Cardiac septum (tissue), 1 donor: ENCODE measurements around the gene ZBTB43. TPM values are rescaled to one million over a fixed set of nuclear protein-coding genes. Genes with fewer than 3 reads are reported as not detected.

Source experiments
- DNase-seq: peaks from one replicate; pipeline ENCODE4 v3.0.0-alpha.2; 2020; ENCODE audit warnings: low spot score
- intact Hi-C: fragments of 100-400 bp; cut with DNase I; formaldehyde crosslinking; loops from one replicate; pipeline ENCODE4 v1.14.0; 2022
- total RNA-seq: library from RNA; stranded (reverse); fragmentation: NEBNext Ultra II Directional; extraction: Animal tissue kit (Norgen Biotek cat#: 25700); gene quantifications from one replicate; pipeline ENCODE4 v1.2.1, GENCODE V29; 2021
- donor health status: DM: no; HTN: no; CAD: no.

Gene ZBTB43
- total RNA-seq, 1 donor from 2014 or later, result 38.9 TPM

- intact Hi-C loops, result no loop called here
- no peak for DNase-seq
Observed at GRCh38 chr9:126851286-126851880, 46.5 kb downstream of the ZBTB43 start.

GRCh38 chr9:126852086-126852688 is 47.3 kb downstream of the ZBTB43 start:
- intact Hi-C loops, result no loop called here
- no peak for DNase-seq

- intact Hi-C loops, result no loop called here
- no peak for DNase-seq
Observed at GRCh38 chr9:126853667-126854066, 48.8 kb downstream of the ZBTB43 start.

GRCh38 chr9:126854734-126855133 is 49.9 kb downstream of the ZBTB43 start:
- intact Hi-C loops, result no loop called here
- no peak for DNase-seq

- no peak for DNase-seq
- intact Hi-C loops, result no loop called here
Observed at GRCh38 chr9:126856326-126856877, 51.6 kb downstream of the ZBTB43 start.

- no peak for DNase-seq
- intact Hi-C loops, result no loop called here
Observed at GRCh38 chr9:126857261-126857960, 52.6 kb downstream of the ZBTB43 start.

GRCh38 chr9:126859111-126859510 is 54.3 kb downstream of the ZBTB43 start:
- intact Hi-C loops, result no loop called here

GRCh38 chr9:126860077-126860756 is 55.4 kb downstream of the ZBTB43 start, which contains the start of gene ZBTB34:
Gene ZBTB34, plus strand, starts transcription at chr9:126860639. Its CDS starts 18,761 bp downstream, at chr9:126879400.
- DNase-seq, result peak; percentile 89
- intact Hi-C loops, result no loop called here

More at GRCh38 chr9:126859111-126859510, 54.3 kb downstream of the ZBTB43 start:
- no peak for DNase-seq

GRCh38 chr9:126860757-126861466 is 56.1 kb downstream of the ZBTB43 start:
- no peak for DNase-seq
- intact Hi-C loops, result no loop called here

GRCh38 chr9:126861707-126862103 is 56.9 kb downstream of the ZBTB43 start:
- intact Hi-C loops, result no loop called here

GRCh38 chr9:126862104-126862761 is 57.4 kb downstream of the ZBTB43 start:
- intact Hi-C loops, result no loop called here
- no peak for DNase-seq

More at GRCh38 chr9:126861707-126862103, 56.9 kb downstream of the ZBTB43 start:
- no peak for DNase-seq

GRCh38 chr9:126864771-126865170 is 59.9 kb downstream of the ZBTB43 start:
- no peak for DNase-seq
- intact Hi-C loops, result no loop called here

GRCh38 chr9:126869368-126869767 is 64.5 kb downstream of the ZBTB43 start:
- no peak for DNase-seq

GRCh38 chr9:126872516-126872915 is 67.7 kb downstream of the ZBTB43 start:
- no peak for DNase-seq
- intact Hi-C loops, result no loop called here

More at GRCh38 chr9:126869368-126869767, 64.5 kb downstream of the ZBTB43 start:
- intact Hi-C loops, result no loop called here

- no peak for DNase-seq
- intact Hi-C loops, result no loop called here
Observed at GRCh38 chr9:126874546-126875314, 69.9 kb downstream of the ZBTB43 start.

- intact Hi-C loops, result no loop called here
- no peak for DNase-seq
Observed at GRCh38 chr9:126875756-126876510, 71.1 kb downstream of the ZBTB43 start.

- DNase-seq, result no peak
- intact Hi-C loops, result no loop called here
Observed at GRCh38 chr9:126876531-126876930, 71.7 kb downstream of the ZBTB43 start.
